HG03354 (cell line): Measurements from ENCODE around the gene LRCOL1.
"Not testable (repeated sequence)": the region's sequence is repeated elsewhere in the genome, so short reads cannot be mapped to it uniquely, and the experiment has no call there.

Experiments
- ATAC-seq: cut with Tn5 transposase; IDR thresholded peaks from one replicate; pipeline ENCODE4 v1.9.1; 2021; ENCODE audit warnings: mild to moderate bottlenecking; ENCODE audit not compliant: unreplicated experiment, poor library complexity, severe bottlenecking

LRCOL1 gene

GRCh38 chr12:132604668-132605441 lies 5.5 kb downstream of the LRCOL1 start:
- no peak for ATAC-seq

GRCh38 chr12:132604151-132604618 lies 6.2 kb downstream of the LRCOL1 start:
- no peak for ATAC-seq

GRCh38 chr12:132603240-132604150 lies 6.9 kb downstream of the LRCOL1 start:
- no peak for ATAC-seq

GRCh38 chr12:132602572-132603239 lies 7.7 kb downstream of the LRCOL1 start:
- ATAC-seq: no peak

GRCh38 chr12:132601171-132601883 lies 9.1 kb downstream of the LRCOL1 start:
- ATAC-seq: no peak

GRCh38 chr12:132600048-132601032 lies 10.0 kb downstream of the LRCOL1 start:
- ATAC-seq: no peak

GRCh38 chr12:132599502-132599901 lies 10.9 kb downstream of the LRCOL1 start:
- ATAC-seq: not testable (repeated sequence)

GRCh38 chr12:132597333-132598316 lies 12.8 kb downstream of the LRCOL1 start:
- no peak for ATAC-seq

- no peak for ATAC-seq
These were observed 14.4 kb downstream of the LRCOL1 start for GRCh38 chr12:132596016-132596415.

GRCh38 chr12:132595183-132595582 lies 15.2 kb downstream of the LRCOL1 start:
- ATAC-seq: no peak

- peak; percentile 66 for ATAC-seq
These were observed 16.4 kb downstream of the LRCOL1 start for GRCh38 chr12:132593938-132594358.

- no peak for ATAC-seq
These were observed 16.9 kb downstream of the LRCOL1 start for GRCh38 chr12:132593521-132593920.

GRCh38 chr12:132593071-132593470 lies 17.3 kb downstream of the LRCOL1 start:
- no peak for ATAC-seq

GRCh38 chr12:132592282-132592970 lies 18.0 kb downstream of the LRCOL1 start:
- ATAC-seq: no peak

GRCh38 chr12:132591107-132591935 lies 19.1 kb downstream of the LRCOL1 start:
- no peak for ATAC-seq
